BLaER1 (cell line): ENCODE measurements around the gene IFT20.
"Not testable (repeated sequence)": the region's sequence is repeated elsewhere in the genome, so short reads cannot be mapped to it uniquely, and the experiment has no call there.

Experiments
- H3K27ac ChIP-seq: shearing (Covaris generic); formaldehyde crosslinking; 2 replicates; pipeline ENCODE4 v1.8.1; 2022
- H3K27me3 ChIP-seq: shearing (Covaris generic); formaldehyde crosslinking; 2 replicates; pipeline ENCODE4 v1.8.1; 2022
- H3K36me3 ChIP-seq: shearing (Covaris generic); formaldehyde crosslinking; 2 replicates; pipeline ENCODE4 v1.8.1; 2022
- H3K4me1 ChIP-seq: shearing (Covaris generic); formaldehyde crosslinking; 2 replicates; pipeline ENCODE4 v1.8.1; 2022
- H3K4me2 ChIP-seq: shearing (Covaris generic); formaldehyde crosslinking; 2 replicates; pipeline ENCODE4 v1.8.1; 2022
- H3K4me3 ChIP-seq: shearing (Covaris generic); formaldehyde crosslinking; 2 replicates; pipeline ENCODE4 v1.8.1; 2022
- H3K9ac ChIP-seq: shearing (Covaris generic); formaldehyde crosslinking; 2 replicates; pipeline ENCODE4 v1.8.1; 2022
- H3K9me3 ChIP-seq: shearing (Covaris generic); formaldehyde crosslinking; 2 replicates; pipeline ENCODE4 v1.8.1; 2022
- H4K20me1 ChIP-seq: shearing (Covaris generic); formaldehyde crosslinking; 2 replicates; pipeline ENCODE4 v1.8.1; 2022
- Cebpa-rat ChIP-seq: shearing (Covaris generic); IDR thresholded peaks from 2 replicates; pipeline ENCODE4 v1.8.1; 2022

Gene IFT20

GRCh38 chr17:28346199-28346580, 10.9 kb upstream of the IFT20 start:
- Histone ChIP-seq H3K9ac (no peak overlapping the region), H3K4me2 (no peak overlapping the region), H3K4me1 (no peaks in the 10 kb centered on the region), H3K4me3 (no peak overlapping the region), H3K27me3 (no peaks in the 10 kb centered on the region), H3K27ac (no peak overlapping the region), H3K36me3 (peaks cover 99% of the 10 kb centered on the region), H4K20me1 (peaks cover 38% of the 10 kb centered on the region), H3K9me3 (no peaks in the 10 kb centered on the region)
- no peak for TF ChIP-seq Cebpa-rat

GRCh38 chr17:28345419-28346198, 10.3 kb upstream of the IFT20 start:
- H3K27ac ChIP-seq = no peak overlapping the region

GRCh38 chr17:28344435-28344901, 9.2 kb upstream of the IFT20 start:
- no peak overlapping the region for H3K9ac ChIP-seq
- peaks cover 99% of the 10 kb centered on the region for H3K36me3 ChIP-seq
- H3K27me3 ChIP-seq = no peaks in the 10 kb centered on the region
- H4K20me1 ChIP-seq = peaks cover 42% of the 10 kb centered on the region
- H3K4me3 ChIP-seq = no peak overlapping the region
- H3K4me1 ChIP-seq = no peaks in the 10 kb centered on the region
- H3K27ac ChIP-seq = no peak overlapping the region
- H3K4me2 ChIP-seq = no peak overlapping the region
- H3K9me3 ChIP-seq = no peaks in the 10 kb centered on the region
- TF ChIP-seq Cebpa-rat = no peak

More at GRCh38 chr17:28345419-28346198, 10.3 kb upstream of the IFT20 start:
- Histone ChIP-seq H3K9me3 (no peaks in the 10 kb centered on the region), H3K4me3 (no peak overlapping the region), H3K4me2 (no peak overlapping the region), H3K9ac (no peak overlapping the region), H3K27me3 (no peaks in the 10 kb centered on the region), H3K36me3 (peaks cover 99% of the 10 kb centered on the region), H4K20me1 (peaks cover 38% of the 10 kb centered on the region), H3K4me1 (no peaks in the 10 kb centered on the region)
- TF ChIP-seq Cebpa-rat = no peak

- no peak for TF ChIP-seq Cebpa-rat
- Histone ChIP-seq H3K4me3 (no peak overlapping the region), H3K27me3 (no peaks in the 10 kb centered on the region), H3K9ac (no peak overlapping the region), H3K4me1 (no peaks in the 10 kb centered on the region), H3K36me3 (peaks cover 99% of the 10 kb centered on the region), H3K9me3 (no peaks in the 10 kb centered on the region), H3K4me2 (no peak overlapping the region), H3K27ac (no peak overlapping the region), H4K20me1 (peaks cover 46% of the 10 kb centered on the region)
These were observed 8.7 kb upstream of the IFT20 start for GRCh38 chr17:28344011-28344410.

GRCh38 chr17:28343491-28343932, 8.2 kb upstream of the IFT20 start:
- no peak overlapping the region for H3K4me3 ChIP-seq
- no peak overlapping the region for H3K27ac ChIP-seq
- no peak overlapping the region for H3K4me2 ChIP-seq
- no peak overlapping the region for H3K9ac ChIP-seq
- H4K20me1 ChIP-seq = peaks cover 51% of the 10 kb centered on the region
- no peaks in the 10 kb centered on the region for H3K27me3 ChIP-seq
- no peaks in the 10 kb centered on the region for H3K4me1 ChIP-seq
- H3K9me3 ChIP-seq = no peaks in the 10 kb centered on the region
- TF ChIP-seq Cebpa-rat = no peak
- H3K36me3 ChIP-seq = peaks cover 96% of the 10 kb centered on the region

GRCh38 chr17:28342313-28342712, 7.0 kb upstream of the IFT20 start:
- H3K4me3 ChIP-seq = no peak overlapping the region
- peaks cover 54% of the 10 kb centered on the region for H4K20me1 ChIP-seq
- no peak overlapping the region for H3K4me2 ChIP-seq
- no peaks in the 10 kb centered on the region for H3K27me3 ChIP-seq
- TF ChIP-seq Cebpa-rat = no peak
- H3K27ac ChIP-seq = no peak overlapping the region
- H3K9ac ChIP-seq = no peak overlapping the region
- no peaks in the 10 kb centered on the region for H3K4me1 ChIP-seq
- no peaks in the 10 kb centered on the region for H3K9me3 ChIP-seq
- peaks cover 88% of the 10 kb centered on the region for H3K36me3 ChIP-seq

GRCh38 chr17:28341516-28341915, 6.2 kb upstream of the IFT20 start:
- no peak overlapping the region for H3K27ac ChIP-seq
- H3K4me1 ChIP-seq = peaks cover 4% of the 10 kb centered on the region
- no peaks in the 10 kb centered on the region for H3K27me3 ChIP-seq
- H3K9ac ChIP-seq = no peak overlapping the region
- H3K4me2 ChIP-seq = no peak overlapping the region
- no peak for TF ChIP-seq Cebpa-rat
- peaks cover 59% of the 10 kb centered on the region for H4K20me1 ChIP-seq
- no peak overlapping the region for H3K4me3 ChIP-seq
- H3K36me3 ChIP-seq = peaks cover 80% of the 10 kb centered on the region
- no peaks in the 10 kb centered on the region for H3K9me3 ChIP-seq

- H4K20me1 ChIP-seq = peaks cover 58% of the 10 kb centered on the region
- H3K36me3 ChIP-seq = peaks cover 68% of the 10 kb centered on the region
- no peak overlapping the region for H3K9ac ChIP-seq
- H3K27me3 ChIP-seq = no peaks in the 10 kb centered on the region
- no peak overlapping the region for H3K27ac ChIP-seq
- no peak for TF ChIP-seq Cebpa-rat
- peaks cover 9% of the 10 kb centered on the region for H3K4me1 ChIP-seq
- H3K9me3 ChIP-seq = no peaks in the 10 kb centered on the region
- H3K4me3 ChIP-seq = no peak overlapping the region
- H3K4me2 ChIP-seq = no peak overlapping the region
These were observed 5.1 kb upstream of the IFT20 start for GRCh38 chr17:28340374-28340773.

GRCh38 chr17:28339431-28339830, 4.2 kb upstream of the IFT20 start:
- TF ChIP-seq Cebpa-rat = no peak
- Histone ChIP-seq H3K4me2 (no peak overlapping the region), H3K27me3 (no peaks in the 10 kb centered on the region), H3K4me3 (no peak overlapping the region), H4K20me1 (peaks cover 55% of the 10 kb centered on the region), H3K4me1 (peaks cover 14% of the 10 kb centered on the region), H3K27ac (no peak overlapping the region), H3K9ac (no peak overlapping the region), H3K9me3 (no peaks in the 10 kb centered on the region), H3K36me3 (peaks cover 59% of the 10 kb centered on the region)

- not testable (repeated sequence) for H3K4me2 ChIP-seq, H3K27ac ChIP-seq, H3K4me3 ChIP-seq, H3K27me3 ChIP-seq, H3K9me3 ChIP-seq, H3K9ac ChIP-seq
- H3K4me1 ChIP-seq = peaks cover 20% of the 10 kb centered on the region
- peaks cover 55% of the 10 kb centered on the region for H4K20me1 ChIP-seq
- peaks cover 53% of the 10 kb centered on the region for H3K36me3 ChIP-seq
These were observed 3.5 kb upstream of the IFT20 start for GRCh38 chr17:28338769-28339212.
